ENCODE data around the gene WDR93.

WDR93 gene

GRCh38 chr15:89662893-89663626, 27.6 kb upstream of the WDR93 start:
- DNase-seq (ENCODE audit: low read depth in 2 of 2): no peak

DNA sequence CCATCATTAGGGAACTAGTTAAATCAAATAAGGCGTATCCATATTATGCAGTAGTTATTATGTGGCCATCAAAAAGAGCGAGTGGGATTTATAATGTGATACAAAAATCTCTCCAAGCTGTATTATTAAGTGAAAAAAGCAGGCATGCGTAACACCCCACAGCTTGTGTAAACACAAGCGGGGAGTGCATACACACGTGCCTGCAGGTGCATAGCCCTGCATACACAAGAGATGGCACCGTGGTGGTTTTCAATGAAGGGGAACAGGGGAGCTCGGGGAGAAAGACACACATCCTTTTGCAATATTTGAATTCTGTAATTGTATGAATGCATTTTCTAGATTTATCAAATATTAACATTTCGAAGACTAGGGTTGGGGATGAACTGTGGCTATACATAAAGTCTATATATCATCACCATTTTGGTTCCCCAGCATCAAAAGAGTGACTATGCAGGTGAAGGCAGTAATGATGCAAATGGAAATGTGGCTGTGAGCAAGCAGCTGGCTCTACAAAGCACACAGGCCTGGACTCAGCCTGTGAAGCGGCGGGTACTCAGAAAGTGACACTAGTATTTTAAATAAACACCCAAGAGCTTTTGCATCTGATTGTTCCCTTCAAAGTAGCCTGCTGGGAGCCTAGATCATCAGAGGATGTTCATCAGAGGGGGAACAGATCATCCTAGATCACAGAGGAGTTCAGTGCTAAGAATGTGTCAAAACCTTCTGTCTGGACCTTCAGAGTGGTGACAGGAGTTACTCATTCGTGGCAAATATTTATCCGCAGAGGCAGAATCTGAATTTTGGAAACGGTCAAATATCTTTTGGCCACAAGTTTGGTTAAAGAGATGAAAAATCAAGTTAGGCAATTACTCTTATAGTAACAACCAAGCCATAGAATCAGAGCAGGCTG, 25.9 kb upstream of the WDR93 start:
- no peak for DNase-seq (ENCODE audit: low read depth in 2 of 2)

GRCh38 chr15:89665449-89666181, 25.0 kb upstream of the WDR93 start:
- DNase-seq (ENCODE audit: low read depth in 2 of 2): no peak

DNA sequence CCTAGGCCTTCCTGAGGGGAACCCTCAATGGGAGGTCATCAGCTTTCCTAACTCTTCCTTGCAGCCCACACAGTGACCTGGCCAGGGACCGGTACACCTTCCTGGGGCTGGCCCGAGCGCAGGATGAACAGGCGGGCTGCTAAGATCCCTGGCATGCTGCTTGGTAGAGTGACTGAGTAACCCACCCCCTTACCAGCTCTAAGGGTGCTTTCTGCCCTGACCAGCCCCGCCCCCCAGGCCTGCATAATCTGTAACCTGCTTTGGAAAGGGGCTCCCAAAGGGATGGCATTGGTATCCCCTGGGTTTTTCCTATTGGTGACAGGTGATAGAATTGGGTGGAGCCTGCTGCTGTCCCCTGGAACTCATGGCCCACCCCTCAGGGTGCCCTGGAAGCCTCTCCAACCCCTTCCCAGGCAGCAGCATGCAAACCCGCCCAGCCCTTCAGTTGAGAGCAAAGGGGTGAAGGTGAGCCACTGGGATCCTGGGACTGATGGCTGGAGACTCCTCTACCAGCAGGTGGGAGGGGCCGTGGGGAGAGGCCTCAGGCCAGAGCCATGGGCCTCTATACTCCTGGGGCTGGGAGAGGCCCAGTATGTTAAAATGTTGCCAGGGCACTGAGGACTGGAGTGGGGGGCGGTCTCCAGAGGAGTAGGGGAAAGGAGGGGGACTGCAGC, 24.3 kb upstream of the WDR93 start:
- no peak for DNase-seq (ENCODE audit: low read depth in 2 of 2)

- no peak for DNase-seq (ENCODE audit: low read depth in 2 of 2)
These were observed 23.5 kb upstream of the WDR93 start for GRCh38 chr15:89666858-89667705.

DNA sequence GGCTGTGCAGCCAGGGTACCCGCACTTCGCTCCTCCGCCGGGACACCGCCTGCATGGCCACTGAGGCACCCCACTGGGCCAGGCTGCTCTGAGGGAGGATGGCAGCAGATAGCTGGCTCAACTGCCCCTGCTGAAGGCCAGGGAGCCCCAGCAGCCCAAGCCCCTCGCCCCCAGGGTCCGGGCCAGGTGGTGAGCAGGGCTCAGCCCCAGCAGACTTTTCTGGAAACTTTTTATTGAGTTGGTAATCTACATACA, 23.0 kb upstream of the WDR93 start:
- no peak for DNase-seq (ENCODE audit: low read depth in 2 of 2)

DNA sequence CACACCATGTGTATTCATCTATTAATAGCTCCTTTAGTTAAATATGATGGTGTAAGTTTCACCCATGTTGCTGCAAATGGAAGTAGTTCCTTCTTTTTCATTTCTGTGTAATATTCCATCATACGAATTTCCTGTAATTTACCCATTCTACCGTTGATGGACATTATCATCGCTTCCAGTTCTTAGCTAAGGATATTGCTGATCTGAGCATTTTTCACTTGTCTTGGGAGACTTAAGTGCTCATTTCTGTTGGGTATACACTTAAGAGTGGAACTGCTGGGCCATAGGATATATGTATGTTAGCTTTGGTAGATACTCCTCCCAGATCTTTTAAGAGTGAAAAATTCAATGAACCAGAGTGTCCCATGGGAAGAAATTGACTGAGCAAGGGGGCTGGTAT, 22.4 kb upstream of the WDR93 start:
- DNase-seq (ENCODE audit: low read depth in 2 of 2): no peak

- no peak for DNase-seq (ENCODE audit: low read depth in 2 of 2)
These were observed 21.2 kb upstream of the WDR93 start for GRCh38 chr15:89669309-89669865.

DNA sequence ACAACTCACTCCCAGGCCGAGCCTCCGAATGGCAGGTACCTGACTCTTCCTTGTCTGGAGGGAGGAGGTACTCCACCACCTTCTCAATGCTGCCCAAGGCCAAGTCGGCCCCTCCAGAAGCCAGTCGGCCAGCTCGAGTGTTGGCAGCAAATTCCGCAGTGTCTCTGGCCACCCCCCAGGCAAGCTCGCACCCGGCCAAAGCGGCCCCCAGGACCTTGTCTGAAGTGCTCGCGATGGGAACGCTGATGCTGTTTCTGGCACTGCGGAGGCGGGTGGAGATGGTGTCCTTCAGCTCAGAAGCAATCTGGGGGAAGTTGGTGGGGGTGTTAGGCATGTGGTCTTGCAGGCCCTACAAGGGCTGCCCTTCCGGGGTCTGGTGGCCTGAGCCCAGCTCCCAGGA, 20.7 kb upstream of the WDR93 start:
- DNase-seq (ENCODE audit: low read depth in 2 of 2): no peak

DNA sequence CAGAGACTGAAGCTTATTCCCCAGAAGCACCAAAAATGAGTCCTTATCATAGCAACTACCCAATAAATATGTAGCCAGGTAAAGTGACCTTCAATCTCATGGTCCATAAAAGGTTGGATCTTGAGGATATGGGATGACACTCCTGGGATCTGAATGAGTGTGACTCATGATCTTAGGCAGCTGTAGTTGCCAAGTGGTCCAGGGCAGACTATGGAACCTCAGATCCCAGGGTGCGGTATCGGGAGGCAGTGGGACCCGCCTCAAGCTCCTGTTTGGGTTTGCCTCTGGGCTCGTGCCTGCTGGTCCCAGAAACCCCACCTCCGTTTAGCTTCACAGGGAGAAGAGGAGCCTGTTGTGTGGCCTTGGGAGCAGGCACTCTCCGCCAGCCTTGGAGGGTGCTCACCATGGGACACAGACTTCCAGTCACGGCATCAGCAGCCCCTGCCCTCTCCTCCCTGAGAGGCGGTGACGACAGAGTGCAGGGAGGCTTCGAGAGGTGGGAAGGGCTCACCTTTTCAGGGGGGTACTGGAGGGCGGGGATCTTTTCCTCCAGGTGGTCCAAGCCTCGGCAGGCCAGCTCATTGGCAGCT, 19.5 kb upstream of the WDR93 start:
- DNase-seq (ENCODE audit: low read depth in 2 of 2): no peak

- DNase-seq (ENCODE audit: low read depth in 2 of 2): no peak
These were observed 18.9 kb upstream of the WDR93 start for GRCh38 chr15:89671687-89672086.

- DNase-seq (ENCODE audit: low read depth in 2 of 2): no peak
These were observed 18.1 kb upstream of the WDR93 start for GRCh38 chr15:89672221-89673164.

GRCh38 chr15:89673165-89673512, 17.5 kb upstream of the WDR93 start:
- peak in 1 of 2 donors; percentile 13 for DNase-seq (ENCODE audit: low read depth in 2 of 2)

- DNase-seq (ENCODE audit: low read depth in 2 of 2): no peak
These were observed 16.1 kb upstream of the WDR93 start for GRCh38 chr15:89674526-89674925.

DNA sequence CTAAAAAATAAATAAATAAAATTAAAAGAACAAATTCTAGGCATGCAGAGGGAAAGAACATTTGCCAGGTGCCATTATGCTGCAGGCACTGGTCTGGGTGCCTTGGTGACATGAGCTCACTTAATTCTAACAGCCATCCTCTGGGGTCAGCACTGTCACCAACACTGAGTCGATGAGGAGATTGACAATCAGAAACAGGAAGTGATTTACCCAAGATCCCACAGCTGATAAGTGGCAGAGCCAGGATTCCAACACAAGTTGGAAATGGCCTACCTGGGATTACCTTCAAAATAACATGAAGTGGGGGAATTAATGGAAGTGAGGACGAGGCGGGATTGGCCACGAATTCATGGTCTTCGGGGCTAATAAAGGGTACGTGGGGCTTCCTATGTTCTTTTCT, 15.0 kb upstream of the WDR93 start:
- no peak for DNase-seq (ENCODE audit: low read depth in 2 of 2)

DNA sequence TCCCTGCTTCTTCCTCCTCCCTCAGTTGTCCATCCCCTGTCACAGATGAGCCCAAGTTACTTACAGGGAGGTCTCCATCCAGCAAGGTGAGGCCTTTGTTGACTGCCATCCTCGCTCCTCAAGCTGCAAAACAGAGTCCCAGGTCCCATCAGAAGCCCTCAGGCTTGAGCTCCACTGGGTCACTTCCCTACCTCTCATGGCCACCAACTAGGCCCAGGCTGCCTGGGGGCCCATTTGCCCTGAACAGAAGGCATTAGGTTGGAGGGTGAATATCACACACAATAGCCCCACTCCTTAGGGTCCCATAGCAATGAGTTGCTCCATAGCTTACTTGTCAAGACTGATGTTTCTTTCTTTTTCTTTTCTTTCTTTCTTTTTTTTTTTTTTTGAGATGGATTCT, 13.2 kb upstream of the WDR93 start:
- DNase-seq (ENCODE audit: low read depth in 2 of 2): no peak

GRCh38 chr15:89679212-89679611, 11.4 kb upstream of the WDR93 start, which contains the start of gene PLIN1:
Gene PLIN1, minus strand, starts transcription at chr15:89679367. Its CDS starts 1,878 bp downstream, at chr15:89677489.
- DNase-seq (ENCODE audit: low read depth in 2 of 2): no peak

- DNase-seq (ENCODE audit: low read depth in 2 of 2): no peak
These were observed 10.2 kb upstream of the WDR93 start for GRCh38 chr15:89680282-89680873.

- DNase-seq (ENCODE audit: low read depth in 2 of 2): no peak
These were observed 9.5 kb upstream of the WDR93 start for GRCh38 chr15:89681146-89681545.
